Measurements from ENCODE around the gene SPEF1. TPM values are rescaled to one million over a fixed set of nuclear protein-coding genes. Genes with fewer than 3 reads are reported as not detected.

SPEF1 gene
- polyA plus RNA-seq, 3 donors: 0.09 TPM; not detected in 2

GRCh38 chr20:3782597-3782996, 1.3 kb upstream of the SPEF1 start:
- peaks cover 56% of the 10 kb centered on the region for H3K4me1 Mint-ChIP-seq
- DNase-seq: peak in 1 of 3 donors; percentile 2
- H3K27ac Mint-ChIP-seq: peak overlapping the region in 1 of 7 donors; percentile 5

GRCh38 chr20:3778976-3779375, 2.3 kb downstream of the SPEF1 start:
- Histone ChIP-seq H3K9me3 (replicated peaks in 1 of 2; ENCODE audit: control insufficient read depth in 1 of 2, insufficient read depth in 1 of 2, low read length in 2 of 2) (peaks cover 10% of the 10 kb centered on the region in 2 donors), H3K27ac (ENCODE audit: low read depth in 1 of 2, low read length in 2 of 2) (no peak overlapping the region), H3K36me3 (replicated peaks in 1 of 2; ENCODE audit: control insufficient read depth in 1 of 2, insufficient read depth in 2 of 2, low read length in 2 of 2) (peaks cover 3 to 7% of the 10 kb centered on the region in 2 donors), H3K27me3 (ENCODE audit: control insufficient read depth in 2 of 2, insufficient read depth in 2 of 2, low read length in 2 of 2) (peaks cover 17 to 23% of the 10 kb centered on the region in 2 donors), H3K79me2 (ENCODE audit: insufficient read depth, low read length) (peaks cover 7% of the 10 kb centered on the region), H2AFZ (ENCODE audit: insufficient read depth, low read depth, low read length, poor library complexity, severe bottlenecking) (no peak overlapping the region), H3K4me2 (replicated peaks; ENCODE audit: extremely low read depth, low read length, poor library complexity, severe bottlenecking) (no peak overlapping the region), H3K4me3 (replicated peaks in 1 of 3; ENCODE audit: low read depth in 2 of 3, low read length in 3 of 3) (no peak overlapping the region), H4K20me1 (ENCODE audit: insufficient read depth, low read length) (peaks cover 33% of the 10 kb centered on the region), H3K9ac (ENCODE audit: insufficient read depth, low read length, poor library complexity, severe bottlenecking) (no peak overlapping the region), H3K4me1 (ENCODE audit: control insufficient read depth in 1 of 2, insufficient read depth in 2 of 2, low read length in 2 of 2) (peaks cover 31 to 40% of the 10 kb centered on the region in 2 donors)
- peaks cover 4 to 9% of the 10 kb centered on the region in 2 donors for H3K36me3 Mint-ChIP-seq
- DNase-seq: no peak
- TF ChIP-seq CTCF (IDR thresholded peaks at IDR 0.05): no peak
- peak overlapping the region; percentile 89 to 97 for H3K4me3 Mint-ChIP-seq
- WGBS (ENCODE audit: insufficient coverage): 37% methylated on average over 16 of the region's 18 CpGs
- intact Hi-C loops (cut with micrococcal nuclease): no loop called here
- no peak overlapping the region for H3K27ac Mint-ChIP-seq
- peaks cover 0 to 10% (median 4%) of the 10 kb centered on the region in 7 donors for H3K9me3 Mint-ChIP-seq
- peaks cover 52% of the 10 kb centered on the region for H3K4me1 Mint-ChIP-seq
- peaks cover 27 to 37% (median 28%) of the 10 kb centered on the region in 3 donors for H3K27me3 Mint-ChIP-seq (ENCODE audit: low read depth in 3 of 3)

More at GRCh38 chr20:3782597-3782996, 1.3 kb upstream of the SPEF1 start:
- peaks cover 4 to 7% of the 10 kb centered on the region in 2 donors for H3K36me3 ChIP-seq (replicated peaks in 1 of 2; ENCODE audit: control insufficient read depth in 1 of 2, insufficient read depth in 2 of 2, low read length in 2 of 2)
- TF ChIP-seq CTCF (IDR thresholded peaks at IDR 0.05): no peak
- H3K9ac ChIP-seq (ENCODE audit: insufficient read depth, low read length, poor library complexity, severe bottlenecking): no peak overlapping the region
- peaks cover 17 to 23% of the 10 kb centered on the region in 2 donors for H3K27me3 ChIP-seq (ENCODE audit: control insufficient read depth in 2 of 2, insufficient read depth in 2 of 2, low read length in 2 of 2)
- no peak overlapping the region for H2AFZ ChIP-seq (ENCODE audit: insufficient read depth, low read depth, low read length, poor library complexity, severe bottlenecking)
- no peak overlapping the region for H3K4me2 ChIP-seq (replicated peaks; ENCODE audit: extremely low read depth, low read length, poor library complexity, severe bottlenecking)
- H3K4me1 ChIP-seq (ENCODE audit: control insufficient read depth in 1 of 2, insufficient read depth in 2 of 2, low read length in 2 of 2): peaks cover 48 to 64% of the 10 kb centered on the region in 2 donors
- Mint-ChIP-seq H3K27me3 (ENCODE audit: low read depth in 3 of 3) (peaks cover 22 to 31% (median 27%) of the 10 kb centered on the region in 3 donors), H3K36me3 (peaks cover 9 to 17% of the 10 kb centered on the region in 2 donors), H3K4me3 (no peak overlapping the region), H3K9me3 (peaks cover 0 to 4% (median 3%) of the 10 kb centered on the region in 7 donors)
- no peak overlapping the region for H3K27ac ChIP-seq (ENCODE audit: low read depth in 1 of 2, low read length in 2 of 2)
- H4K20me1 ChIP-seq (ENCODE audit: insufficient read depth, low read length): peaks cover 55% of the 10 kb centered on the region
- H3K79me2 ChIP-seq (ENCODE audit: insufficient read depth, low read length): peaks cover 29% of the 10 kb centered on the region
- intact Hi-C loops (cut with micrococcal nuclease): loop anchor here in 1 of 2 donors (10.0 kb wide), 1 partner anchor 62 kb away; the partner anchor contains the start of gene MAVS
- no peak overlapping the region for H3K4me3 ChIP-seq (replicated peaks in 1 of 3; ENCODE audit: low read depth in 2 of 3, low read length in 3 of 3)
- 77% methylated on average over 4 of the region's 6 CpGs for WGBS (ENCODE audit: insufficient coverage)
- H3K9me3 ChIP-seq (replicated peaks in 1 of 2; ENCODE audit: control insufficient read depth in 1 of 2, insufficient read depth in 1 of 2, low read length in 2 of 2): peaks cover 3 to 10% of the 10 kb centered on the region in 2 donors
